Suppressor macrophage (primary cell): Measurements from ENCODE around the gene ZNF614.
"Not testable (repeated sequence)": the region's sequence is repeated elsewhere in the genome, so short reads cannot be mapped to it uniquely, and the experiment has no call there.

Experiments
- DNase-seq, 4 experiments: peaks; one replicate each; pipeline ENCODE4 v3.0.0-alpha.2; 2020 to 2022
- total RNA-seq, 17 experiments: gene quantifications; one replicate each; lab custom pipeline; 2026; ENCODE audit warnings: mixed read lengths in 6 of 17, inconsistent platforms in 3 of 17; lab: John Stamatoyannopoulos, UW

The ZNF614 gene
- total RNA-seq, result 4.2 to 14.0 (median 8.7) reads per million in 17 experiments

DNA sequence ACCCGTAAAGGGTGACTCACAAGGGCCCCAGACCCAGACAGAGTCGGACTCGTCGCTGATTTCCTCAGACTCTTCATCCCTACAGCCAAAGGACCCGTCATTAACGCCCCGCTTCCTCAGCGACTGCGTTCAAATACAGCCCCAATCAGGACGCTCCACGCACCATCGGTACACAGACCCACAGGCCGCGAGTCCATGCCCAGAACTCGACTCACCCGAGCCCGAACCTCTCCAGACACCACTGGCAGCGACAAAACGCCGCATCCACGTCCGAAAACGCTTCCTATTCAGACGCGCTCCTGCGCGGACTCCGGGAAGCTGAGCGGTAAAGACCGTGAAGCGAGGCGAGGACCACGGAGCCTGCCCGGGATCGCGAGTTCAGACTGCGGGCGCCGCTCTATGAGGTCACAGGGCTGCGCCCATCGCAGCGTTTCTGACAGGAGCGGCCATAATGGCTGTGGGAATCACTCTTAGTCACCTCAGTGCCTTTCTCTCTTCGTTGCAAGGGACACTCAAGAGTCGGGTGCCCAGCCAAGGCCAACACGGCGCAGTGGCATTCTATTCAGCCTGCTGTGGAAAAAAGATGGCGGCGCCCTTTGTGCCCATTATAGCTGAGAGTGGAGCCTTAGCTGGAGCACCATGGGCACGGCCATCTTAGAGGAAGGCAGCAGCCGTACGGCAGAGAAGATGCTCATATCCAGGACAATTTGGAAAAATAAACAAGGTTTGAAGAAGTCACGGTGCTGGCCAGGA lies at the start of gene ZNF614:
Gene ZNF614, minus strand, starts transcription at position 353 of the 753 bp plus-strand sequence. CDS start 2,634 bp downstream, outside the sequence.
- peak; percentile 89 to 94 (median 92) for DNase-seq

DNA sequence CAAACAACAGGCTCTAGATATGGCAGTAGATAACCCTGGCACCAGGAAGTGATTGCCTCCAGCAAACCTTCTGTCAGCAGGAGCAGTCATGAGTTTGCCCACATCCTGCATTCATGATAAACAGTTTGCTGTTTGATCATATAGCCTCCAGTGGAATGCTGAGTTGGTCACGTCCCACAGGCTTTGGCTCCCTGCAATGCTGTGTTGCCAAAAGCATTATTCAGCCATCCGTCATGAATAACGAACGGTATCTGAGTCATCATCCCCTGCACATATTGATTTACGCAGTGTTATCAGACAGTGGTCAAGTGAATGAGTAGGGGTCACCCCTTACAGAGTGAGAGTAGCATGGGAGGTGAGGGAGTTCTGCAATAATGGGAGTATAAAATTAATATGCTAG lies 42.3 kb upstream of the ZNF614 start:
- DNase-seq, result no peak

DNA sequence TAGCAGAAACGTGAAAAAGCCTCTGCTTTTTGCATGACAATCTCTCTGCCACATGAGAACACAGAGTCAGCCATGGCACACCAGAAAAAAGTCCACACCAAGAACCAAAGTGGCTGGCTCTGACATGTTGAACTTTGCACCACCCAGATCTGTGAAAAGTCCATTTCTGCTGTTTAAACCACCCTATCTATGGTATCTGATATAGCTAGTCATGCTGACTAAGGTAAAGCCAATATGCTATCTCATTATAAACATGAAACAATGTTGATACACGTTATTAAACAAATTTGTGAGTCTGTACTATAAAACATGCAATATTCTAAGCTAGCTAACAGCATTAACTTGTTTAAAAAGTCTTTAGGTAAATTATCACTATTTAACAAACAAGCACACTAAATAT lies 41.5 kb upstream of the ZNF614 start:
- no peak for DNase-seq

DNA sequence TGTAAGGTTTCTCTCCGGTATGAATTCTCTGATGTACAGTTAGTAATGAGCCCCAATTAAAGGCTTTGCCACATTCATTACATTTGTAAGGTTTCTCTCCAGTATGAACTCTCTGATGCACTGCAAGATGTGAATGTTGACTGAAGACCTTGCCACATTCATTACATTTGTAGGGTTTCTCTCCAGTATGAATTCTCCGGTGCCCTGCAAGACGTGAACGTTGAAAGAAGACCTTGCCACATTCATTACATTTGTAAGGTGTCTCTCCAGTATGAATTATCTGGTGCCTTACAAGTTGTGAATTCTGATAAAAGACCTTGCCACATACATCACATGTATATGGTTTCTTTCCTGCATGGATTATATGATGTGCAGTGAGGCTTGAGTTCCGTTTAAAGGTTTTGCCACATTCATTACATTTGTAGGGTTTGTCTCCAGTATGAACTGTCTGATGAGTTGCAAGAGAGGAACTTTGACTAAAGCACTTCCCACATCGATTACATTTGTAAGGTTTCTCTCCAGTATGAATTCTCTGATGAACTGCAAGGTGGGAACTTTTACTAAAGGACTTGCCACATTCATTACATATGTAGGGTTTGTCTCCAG lies 38.2 kb upstream of the ZNF614 start:
- no peak for DNase-seq

DNA sequence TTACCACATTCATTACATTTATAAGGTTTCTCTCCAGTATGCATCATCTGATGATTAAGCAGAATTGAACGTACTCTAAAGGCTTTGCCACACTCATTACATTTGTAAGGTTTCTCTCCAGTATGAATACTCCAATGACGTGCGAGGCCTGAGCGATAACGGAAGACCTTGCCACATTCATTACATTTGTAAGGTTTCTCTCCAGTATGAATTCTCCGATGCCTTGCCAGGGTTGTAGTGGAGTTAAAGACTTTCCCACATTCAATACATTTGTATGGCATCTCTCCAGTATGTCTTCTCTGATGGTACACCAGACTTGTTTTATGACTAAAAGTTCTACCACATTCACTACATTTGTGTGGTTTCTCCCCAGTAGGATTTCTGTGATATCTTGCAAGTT lies 37.2 kb upstream of the ZNF614 start:
- no peak for DNase-seq

DNA sequence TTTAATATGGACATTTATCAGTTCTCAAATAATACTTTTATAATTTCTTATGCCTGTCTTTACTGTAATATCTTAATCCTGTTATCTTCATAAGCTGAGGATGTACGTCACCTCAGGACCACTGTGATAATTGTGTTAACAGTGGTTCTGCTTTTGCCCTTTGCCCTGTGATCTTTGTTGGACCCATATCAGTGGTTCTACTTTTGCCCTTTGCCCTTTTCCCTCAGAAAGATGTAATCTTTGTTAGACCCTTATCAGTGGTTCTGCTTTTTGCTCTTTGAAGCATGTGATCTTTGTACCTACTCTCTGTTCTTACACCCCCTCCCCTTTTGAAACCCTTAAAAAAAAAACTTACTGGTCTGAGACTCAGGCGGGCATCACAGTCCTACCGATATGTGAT lies 28.3 kb upstream of the ZNF614 start:
- not testable (repeated sequence) for DNase-seq

DNA sequence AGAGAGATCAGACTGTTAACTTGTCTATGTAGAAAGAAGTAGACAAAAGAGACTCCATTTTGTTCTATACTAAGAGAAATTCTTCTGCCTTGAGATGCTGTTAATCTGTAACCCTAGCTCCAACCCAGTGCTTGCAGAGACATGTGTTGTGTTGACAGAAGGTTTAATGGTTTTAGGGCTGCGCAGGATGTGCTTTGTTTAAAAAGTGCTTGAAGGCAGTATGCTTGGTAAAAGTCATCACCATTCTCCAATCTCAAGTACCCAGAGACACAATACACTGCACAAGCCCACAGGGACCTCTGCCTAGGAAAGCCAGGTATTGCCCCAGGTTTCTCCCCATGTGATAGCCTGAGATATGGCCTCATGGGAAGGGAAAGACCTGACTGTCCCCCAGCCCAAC lies 23.6 kb upstream of the ZNF614 start:
- not testable (repeated sequence) for DNase-seq

DNA sequence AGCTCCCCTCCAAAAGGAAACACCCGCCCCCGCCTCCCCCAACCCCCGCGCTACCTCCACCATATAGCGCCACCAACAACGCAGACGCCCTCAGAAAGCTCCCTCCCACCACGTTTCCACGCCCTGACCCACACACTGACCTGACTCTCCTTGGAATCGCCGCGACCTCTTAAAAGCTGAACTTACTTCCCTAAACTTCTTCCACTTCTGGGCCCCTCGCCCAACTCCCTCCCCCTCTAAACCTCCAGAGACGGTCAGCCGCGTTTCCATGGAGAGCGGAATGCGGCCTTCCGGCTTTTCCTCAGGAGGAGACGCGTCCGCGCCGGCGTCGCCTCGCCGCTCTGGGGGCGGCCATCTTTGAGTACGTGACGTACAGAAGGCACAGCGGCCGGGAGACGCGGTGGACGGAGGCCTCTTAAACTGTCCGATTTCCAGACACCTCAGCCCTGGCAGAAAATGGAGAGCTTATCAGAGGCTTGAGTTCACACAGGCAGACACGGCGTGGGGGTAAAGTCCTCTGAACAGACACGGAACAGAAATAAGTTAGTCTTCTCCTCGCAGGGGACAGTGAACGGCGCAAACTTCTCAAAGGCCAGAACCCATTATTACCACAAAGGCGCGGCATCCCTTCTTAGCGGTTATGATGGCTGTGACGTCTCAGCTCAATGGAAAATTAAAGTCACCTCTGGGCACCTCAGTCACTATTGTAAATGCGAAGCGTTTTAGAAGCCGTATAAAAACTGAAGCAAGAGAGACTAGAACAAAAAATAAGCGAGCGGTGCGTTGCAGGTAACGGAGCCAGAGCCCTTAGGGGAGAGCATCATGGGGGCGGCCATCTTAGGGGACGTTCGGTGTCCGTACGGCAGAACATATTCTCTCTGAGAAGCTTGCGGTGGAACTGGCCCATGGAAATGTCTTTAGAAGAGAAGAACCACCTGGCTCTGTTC lies 20.6 kb upstream of the ZNF614 start, which contains the start of gene ZNF432:
Gene ZNF432, minus strand, starts transcription at position 284 of the 947 bp plus-strand sequence. CDS start 1,970 bp downstream, outside the sequence.
- peak; percentile 98 for DNase-seq

DNA sequence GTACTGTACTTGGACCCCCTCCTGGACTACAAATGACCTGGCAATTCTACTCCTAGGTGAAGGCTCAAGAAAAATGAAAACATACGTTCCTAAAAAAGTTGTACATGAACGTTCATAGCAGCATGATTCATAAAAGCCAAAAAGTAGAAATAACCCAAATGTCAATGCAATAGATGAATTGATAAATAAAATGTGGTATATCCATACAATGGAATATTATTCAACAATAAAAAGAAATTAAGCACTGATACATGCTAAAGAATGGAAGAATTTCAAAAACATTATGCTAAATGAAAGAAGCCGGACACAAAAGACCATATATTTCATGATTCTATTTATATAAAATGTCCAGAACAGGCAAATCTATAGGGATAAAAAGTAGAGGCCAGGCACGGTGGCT lies 11.0 kb upstream of the ZNF614 start:
- DNase-seq, result no peak

DNA sequence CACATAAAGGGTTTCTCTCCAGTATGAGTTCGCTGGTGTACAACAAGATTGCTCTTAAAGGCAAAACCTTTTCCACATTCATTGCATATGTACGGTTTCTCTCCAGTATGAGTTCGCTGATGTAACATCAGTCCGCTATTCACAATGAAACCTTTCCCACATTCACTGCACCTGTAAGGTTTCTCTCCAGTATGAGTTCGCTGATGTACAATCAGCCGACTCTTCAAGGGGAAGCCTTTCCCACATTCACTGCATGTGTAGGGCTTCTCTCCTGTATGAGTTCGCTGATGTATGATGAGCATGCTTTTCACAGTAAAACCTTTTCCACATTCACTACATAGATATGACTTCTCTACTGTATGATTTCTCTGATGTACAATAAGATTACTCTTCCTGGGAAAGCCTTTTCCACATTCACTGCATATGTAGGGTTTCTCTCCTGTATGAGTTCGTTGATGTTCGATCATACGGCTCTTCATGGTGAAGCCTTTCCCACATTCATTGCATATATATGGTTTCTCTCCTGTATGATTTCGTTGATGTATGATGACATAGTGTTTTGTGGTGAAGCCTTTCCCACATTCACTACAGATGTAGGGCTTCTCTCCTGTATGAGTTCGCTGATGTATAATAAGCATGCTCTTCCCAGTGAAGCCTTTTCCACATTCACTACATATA lies 6.0 kb upstream of the ZNF614 start:
- DNase-seq, result no peak

DNA sequence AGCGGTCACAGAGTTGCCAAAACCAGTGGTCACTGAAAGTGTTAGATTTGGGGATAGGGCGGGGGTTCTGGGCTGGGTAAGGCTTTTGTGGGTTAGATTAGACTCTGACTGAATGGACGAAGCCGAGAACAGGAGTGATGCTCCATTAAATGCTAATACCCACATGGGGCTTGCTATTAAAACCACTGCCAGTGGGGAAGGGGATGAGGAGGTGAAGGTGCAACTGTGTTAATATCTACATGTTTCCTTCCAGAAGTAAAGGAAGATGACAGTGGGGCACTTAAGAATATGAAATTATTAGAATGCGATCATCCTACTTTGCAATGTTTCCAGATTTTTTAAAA lies 573 bp upstream of the ZNF614 start:
- DNase-seq, result no peak

DNA sequence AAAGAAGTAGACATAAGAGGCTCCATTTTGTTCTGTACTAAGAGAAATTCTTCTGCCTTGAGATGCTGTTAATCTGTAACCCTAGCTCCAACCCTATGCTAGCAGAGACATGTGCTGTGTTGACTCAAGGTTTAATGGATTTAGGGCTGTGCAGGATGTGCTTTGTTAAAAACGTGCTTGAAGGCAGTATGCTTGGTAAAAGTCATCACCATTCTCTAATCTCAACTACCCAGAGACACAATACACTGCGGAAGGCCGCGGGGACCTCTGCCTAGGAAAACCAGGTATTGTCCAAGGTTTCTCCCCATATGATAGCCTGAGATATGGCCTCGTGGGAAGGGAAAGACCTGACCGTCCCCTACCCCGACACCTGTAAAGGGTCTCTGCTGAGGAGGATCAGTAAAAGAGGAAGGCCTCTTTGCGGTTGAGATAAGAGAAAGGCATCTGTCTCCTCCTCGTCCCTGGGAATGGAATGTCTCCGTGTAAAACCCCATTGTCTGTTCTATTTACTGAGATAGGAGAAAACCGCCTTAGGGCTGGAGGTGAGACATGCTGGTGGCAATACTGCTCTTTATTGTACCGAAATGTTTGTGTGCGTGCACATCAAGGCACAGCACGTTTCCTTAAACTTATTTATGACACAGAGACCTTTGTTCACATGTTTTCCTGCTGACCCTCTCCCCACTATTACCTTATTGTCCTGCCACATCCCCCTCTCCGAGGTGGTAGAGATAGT lies 1.8 kb downstream of the ZNF614 start:
- not testable (repeated sequence) for DNase-seq

DNA sequence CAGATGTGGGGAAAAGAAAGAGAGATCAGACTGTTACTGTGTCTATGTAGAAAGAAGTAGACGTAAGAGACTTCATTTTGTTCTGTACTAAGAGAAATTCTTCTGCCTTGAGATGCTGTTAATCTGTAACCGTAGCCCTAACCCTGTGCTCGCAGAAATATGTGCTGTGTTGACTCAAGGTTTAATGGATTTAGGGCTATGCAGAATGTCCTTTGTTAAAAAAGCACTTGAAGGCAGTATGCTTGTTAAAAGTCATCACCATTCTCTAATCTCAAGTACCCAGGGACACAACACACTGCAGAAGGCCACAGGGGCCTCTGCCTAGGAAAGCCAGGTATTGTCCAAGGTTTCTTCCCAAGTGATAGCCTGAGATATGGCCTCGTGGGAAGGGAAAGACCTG lies 3.7 kb downstream of the ZNF614 start:
- DNase-seq, result not testable (repeated sequence)

DNA sequence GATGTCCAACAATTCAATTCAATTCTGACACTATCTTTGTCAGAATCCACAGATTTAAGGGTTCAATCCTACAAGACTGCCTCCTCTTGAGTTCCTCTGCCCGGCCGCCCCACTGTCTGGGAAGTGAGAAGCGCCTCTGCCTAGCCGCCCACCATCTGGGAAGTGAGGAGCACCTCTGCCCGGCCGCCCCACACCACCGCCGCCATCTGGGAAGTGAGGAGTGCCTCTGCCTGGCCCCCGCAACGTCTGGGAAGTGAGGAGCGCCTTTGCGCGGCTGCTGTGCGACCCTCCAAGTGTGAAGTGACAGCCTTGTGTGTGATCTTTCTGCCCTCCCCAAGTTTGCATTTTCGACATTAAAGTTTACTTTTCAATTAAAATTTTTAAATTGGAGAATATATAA lies 6.0 kb downstream of the ZNF614 start:
- DNase-seq, result no peak

DNA sequence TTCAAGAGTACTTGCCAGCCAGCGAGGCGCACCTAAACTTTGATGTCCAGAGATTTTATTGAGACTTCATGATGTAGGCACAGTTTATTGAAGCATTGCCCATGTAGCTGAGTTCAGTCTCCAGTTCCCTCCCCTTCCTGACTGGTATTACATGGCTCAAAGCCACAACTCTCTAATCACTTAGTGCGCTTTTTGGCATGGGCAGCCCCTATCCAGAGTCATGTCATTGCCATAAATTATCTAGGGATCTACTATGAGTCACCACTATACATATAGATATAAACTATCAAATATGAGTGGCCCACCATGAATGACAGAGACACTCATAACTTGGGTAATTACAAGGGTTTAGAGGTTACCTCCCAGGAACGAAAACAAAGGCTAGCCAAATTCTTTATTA lies 7.7 kb downstream of the ZNF614 start:
- no peak for DNase-seq

DNA sequence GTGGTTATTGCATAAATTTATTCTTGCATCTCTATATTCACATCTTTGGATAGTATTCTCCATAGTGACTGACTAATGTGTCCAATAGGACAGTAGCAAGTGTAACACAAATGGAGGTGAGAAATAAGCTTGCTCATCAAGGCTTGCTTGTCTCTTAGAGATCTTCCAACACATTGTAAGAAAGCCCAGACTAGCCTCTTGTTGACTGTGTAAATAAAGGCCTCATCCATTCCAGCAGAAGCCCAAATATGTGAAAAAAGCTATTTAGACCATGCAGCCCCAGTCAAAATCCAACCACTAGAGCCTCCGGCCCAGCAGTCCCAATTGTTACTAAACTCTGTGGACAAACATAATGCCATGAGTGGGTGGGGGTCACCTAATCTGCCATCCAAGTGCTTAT lies 17.5 kb downstream of the ZNF614 start:
- DNase-seq, result no peak

DNA sequence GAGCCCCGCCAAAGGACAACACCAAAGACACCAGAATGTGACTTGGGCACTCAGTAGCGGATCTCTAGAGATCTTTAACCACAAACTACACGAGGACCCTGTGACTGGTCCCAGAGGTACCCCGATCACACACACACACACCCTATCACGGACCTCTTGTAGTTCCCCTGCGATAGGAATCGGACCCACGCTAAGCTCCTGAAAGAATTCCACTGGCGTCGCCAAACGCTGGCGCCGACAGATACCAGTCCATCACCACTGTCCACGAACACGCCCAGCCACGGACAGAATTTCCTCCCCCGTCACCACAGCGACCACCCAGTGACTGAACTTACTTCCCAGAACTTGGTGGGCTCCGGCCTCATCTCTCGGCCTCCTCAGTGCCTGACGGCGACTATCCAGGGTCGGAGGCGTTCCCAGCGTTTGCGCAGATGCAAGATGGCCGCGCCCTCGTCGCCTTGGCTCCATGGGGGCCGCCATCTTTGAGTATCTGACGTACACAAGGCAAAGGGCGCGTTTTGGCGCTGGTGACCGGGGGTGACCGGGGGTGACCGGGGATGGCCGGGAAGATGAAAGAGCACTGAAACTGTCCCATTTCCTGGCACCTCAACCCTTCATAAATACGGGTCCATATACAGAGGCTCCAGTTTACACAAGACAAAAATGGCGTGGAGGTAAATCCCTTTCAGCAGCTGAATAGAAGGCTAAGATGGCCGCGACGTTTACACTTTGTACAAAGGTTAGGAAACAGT lies 20.2 kb downstream of the ZNF614 start, which contains the start of gene ZNF615:
Gene ZNF615, minus strand, starts transcription at position 406 of the 752 bp plus-strand sequence. CDS start 4,500 bp downstream, outside the sequence.
- peak; percentile 90 to 97 (median 93) for DNase-seq

DNA sequence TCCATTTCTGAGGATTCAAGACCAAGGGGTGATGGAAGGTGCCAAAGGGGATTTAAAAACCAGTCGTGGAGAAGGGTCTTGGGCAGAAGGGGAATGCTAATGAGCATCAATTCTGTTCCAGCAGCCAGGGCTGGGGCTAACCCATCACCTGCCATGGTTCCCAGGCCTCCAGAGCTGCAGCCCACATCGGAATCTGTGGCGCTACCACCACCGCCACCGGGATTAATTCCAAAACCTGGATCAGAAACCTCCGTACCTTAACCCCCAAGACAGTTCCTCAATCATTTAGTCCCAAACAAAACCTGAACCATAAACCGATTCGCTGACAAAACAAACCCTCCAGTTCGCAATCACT lies 20.8 kb downstream of the ZNF614 start:
- DNase-seq, result peak in 1 of 4 experiments; percentile 6

DNA sequence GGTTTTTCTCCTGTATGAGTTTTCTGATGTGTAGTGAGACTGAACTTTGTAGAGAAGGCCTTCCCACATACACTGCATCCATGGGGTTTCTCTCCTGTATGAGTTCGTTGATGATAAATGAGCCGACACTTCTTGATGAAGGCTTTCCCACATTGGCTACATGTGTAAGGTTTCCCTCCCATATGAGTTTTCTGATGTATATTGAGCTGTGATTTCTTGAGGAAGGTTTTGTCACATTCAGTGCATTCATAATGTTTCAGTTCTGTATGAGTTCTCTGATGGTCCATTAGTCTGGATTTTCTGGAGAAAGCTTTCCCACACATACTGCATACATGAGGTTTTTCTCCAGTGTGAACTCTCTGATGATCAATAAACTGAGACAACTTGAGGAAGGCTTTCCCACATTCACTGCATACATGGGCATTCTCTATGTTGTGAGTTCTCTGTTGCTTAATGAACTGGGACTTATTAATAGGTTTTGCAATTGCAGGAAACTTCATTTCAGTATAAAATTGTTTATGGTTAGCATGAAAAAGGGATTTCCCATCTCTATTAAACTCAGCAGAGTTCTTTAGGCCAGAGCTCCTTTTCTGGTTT lies 34.0 kb downstream of the ZNF614 start:
- no peak for DNase-seq

DNA sequence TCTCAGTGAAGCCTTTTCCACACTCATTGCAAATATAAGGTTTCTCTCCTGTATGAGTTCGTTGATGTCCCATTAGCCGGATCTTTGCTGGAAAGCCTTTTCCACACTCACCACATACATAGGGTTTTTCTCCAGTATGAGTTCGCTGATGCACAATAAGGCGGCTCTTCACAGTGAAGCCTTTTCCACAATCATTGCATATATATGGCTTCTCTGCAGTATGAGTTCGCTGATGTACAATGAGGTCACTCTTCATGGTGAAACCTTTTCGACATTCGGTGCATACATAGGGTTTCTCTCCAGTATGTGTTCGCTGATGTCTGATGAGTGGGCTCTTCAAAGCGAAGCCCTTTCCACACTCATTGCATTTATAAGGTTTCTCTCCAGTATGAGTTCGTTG lies 34.8 kb downstream of the ZNF614 start:
- no peak for DNase-seq
